Cortex of kidney (tissue), 1 donor: ENCODE measurements around the gene RTN4RL1.

Experiments
- DNase-seq: peaks from one replicate; lab custom pipeline; 2025; lab: John Stamatoyannopoulos, UW

RTN4RL1 gene

DNA sequence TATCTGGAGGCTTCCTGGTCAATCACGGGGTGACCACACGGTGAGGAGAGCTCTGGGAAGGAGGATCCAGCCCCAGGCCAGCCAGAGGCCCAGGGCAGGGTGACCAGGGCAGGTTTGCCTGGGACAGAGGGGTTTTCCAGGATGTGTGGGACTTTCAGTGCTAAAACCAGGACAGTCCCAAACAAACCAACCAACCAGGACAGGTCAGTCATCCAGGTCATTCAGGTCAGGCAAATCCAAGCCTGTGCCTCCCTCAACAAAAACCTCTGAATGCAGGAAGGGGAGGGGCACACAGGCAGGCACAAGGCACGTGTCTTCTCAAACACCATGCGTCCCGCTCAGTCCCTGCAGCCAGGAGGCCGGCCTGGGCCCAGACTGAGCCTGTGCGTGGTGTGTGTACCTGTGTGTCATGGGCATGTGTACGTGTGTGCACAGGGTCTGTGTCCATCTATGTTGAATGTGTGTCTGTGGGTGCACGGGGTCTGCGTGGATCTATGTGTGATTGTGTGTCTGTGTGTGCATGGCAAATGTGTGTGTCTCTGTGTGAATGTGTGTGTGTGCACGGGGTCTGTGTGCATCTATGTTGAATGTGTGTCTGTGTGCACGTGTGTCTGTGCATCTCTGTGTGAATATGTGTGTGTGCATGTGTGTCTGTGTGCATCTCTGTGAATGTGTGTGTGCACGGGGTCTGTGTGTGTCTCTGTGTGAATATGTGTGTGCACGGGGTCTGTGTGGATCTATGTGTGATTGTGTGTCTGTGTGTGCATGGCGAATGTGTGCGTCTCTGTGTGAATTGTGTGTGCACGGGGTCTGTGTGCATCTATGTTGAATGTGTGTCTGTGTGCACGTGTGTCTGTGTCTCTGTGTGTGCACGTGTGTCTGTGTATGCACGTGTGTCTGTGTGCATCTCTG is 78.9 kb downstream of the RTN4RL1 start:
- DNase-seq = no peak

GRCh38 chr17:1945621-1946020 is 79.5 kb downstream of the RTN4RL1 start:
- DNase-seq = no peak

DNA sequence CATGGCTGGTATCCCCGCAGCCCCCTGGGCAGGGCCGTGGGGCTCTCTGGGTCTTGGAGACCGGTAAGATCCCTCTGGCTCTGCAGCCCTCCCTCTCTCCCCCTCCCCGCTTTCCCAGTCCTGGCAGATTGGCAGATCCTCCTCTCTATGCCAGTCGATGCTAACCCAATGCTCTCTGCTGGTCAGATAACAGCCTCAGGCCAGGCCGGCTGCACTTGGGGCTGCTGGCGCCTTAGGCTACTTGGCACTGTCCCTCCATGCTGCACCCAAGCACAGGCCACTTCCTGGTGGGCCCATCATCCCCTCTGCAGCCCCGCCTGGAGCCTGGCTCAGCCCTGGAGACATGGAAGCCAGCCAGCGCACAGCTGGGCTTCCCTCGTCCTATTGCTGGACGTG is 81.7 kb downstream of the RTN4RL1 start:
- DNase-seq = no peak

- DNase-seq = no peak
Measured at GRCh38 chr17:1942666-1943435, 82.3 kb downstream of the RTN4RL1 start.

DNA sequence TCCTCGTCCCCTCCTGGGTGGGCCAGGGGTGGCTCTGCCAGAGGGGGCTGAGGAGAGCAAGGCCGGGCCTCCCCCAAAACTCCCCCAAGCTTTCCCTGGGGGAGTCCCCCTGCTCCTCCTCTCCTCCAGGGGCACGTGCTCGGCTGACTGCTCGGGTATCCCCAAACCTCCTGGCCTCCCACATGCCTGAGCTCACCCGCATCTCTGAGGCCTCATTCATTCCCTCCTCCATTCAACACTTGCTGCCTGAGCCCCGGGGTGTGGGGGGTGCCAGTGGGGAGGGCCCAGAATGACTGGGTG is 83.1 kb downstream of the RTN4RL1 start:
- no peak for DNase-seq

- no peak for DNase-seq
Measured at GRCh38 chr17:1941272-1942065, 83.7 kb downstream of the RTN4RL1 start.

DNA sequence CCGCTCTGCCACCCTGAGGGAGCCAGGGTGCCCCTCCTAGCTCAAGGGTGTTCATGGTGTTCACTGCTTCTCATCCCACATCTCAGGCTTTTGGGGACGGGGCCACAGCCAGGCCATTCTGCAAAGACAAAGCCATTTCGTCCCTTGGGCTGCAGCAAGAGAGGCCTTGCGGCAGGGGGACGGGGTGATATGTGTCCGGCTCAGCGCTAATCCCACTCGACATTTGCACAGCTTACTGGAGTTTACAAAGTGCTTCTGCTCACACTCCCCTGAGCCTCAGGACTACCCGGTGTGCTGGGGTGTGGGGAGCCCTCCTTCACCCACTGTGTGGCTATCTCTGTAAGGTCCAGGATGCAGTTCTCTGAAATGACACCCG is 84.3 kb downstream of the RTN4RL1 start:
- no peak for DNase-seq

DNA sequence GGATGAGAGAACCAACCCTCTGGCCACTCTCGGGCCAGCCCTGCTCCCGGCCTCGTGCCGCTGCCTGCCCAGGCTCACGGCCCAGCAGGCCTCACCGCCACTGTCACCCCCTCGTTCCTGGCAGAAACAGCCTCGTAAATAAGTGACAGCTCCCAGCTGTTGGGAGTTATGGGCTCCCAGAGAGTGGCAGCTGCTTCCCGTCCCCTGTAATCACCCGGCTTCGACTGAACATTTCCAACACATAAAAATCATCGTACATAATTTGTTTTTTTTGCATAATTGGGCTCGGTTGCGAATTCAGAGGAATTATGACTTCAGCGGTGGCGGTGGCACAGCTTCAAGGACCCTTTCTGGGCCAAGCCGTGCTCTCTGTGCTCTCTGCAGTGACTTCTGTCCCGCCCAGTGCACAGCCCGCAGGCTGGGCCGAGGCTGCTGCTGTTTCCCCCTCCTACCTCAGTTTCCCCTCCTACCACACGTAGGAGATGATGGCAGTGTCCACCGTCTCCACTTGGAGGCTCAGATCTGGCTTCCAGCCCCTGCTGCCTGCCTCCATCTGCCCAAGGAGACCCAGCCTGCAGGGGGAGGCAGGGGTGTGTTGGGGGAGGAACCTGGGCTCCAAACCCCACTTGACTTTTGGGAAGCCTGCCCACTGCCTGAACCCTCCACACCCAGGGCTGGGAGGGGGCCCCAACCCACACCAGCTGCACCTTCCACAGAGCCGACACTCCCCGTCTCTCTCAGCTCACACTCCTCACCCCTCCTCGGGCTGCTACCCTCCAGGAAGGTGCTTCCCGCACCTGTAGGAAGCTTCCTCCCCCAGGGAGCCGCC is 84.9 kb downstream of the RTN4RL1 start:
- DNase-seq = no peak

GRCh38 chr17:1937461-1937860 is 87.7 kb downstream of the RTN4RL1 start:
- DNase-seq = no peak

- DNase-seq = no peak
Measured at GRCh38 chr17:1936766-1937165, 88.4 kb downstream of the RTN4RL1 start.

- DNase-seq = no peak
Measured at GRCh38 chr17:1934901-1935300, 90.2 kb downstream of the RTN4RL1 start.

DNA sequence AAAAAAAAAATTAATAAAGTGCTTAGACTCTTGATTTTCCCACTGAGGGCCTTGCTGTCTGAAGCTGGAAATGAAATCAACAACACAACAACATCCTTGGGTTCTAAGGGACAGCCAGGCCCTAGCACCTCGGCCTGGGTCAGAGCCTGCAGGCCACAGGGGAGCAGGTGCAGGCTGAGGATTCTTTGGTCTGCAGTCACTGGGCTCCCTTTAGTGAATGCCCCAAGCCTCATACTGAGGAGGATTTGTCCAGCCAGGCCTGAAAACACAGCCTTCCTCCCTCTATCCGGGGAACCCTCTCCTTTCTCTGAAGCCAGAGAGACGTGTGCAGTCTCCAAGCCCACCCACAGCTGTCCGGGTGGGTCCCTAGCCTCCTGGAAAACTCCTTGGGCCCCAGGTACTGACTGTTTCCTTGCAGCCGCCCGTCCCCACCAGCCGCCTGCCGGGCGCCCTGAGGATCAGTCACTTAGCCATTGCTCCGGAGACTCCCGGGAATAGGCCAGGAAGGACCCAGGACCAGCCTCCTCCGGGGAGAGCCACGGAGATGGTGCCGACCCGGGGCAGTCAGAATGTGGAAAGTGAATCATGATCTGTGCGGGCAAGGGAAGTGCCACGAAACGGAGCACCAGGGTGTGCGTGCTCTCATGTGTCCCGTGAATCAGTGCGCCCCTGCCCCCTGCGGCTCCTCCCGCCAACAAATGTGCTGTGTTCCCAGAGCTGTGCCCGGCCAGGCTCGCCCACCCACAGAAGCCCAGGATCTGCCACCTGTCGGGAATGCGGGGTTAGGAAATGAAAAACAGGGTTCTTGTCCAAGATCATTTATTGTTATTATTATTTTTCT is 91.0 kb downstream of the RTN4RL1 start:
- no peak for DNase-seq

DNA sequence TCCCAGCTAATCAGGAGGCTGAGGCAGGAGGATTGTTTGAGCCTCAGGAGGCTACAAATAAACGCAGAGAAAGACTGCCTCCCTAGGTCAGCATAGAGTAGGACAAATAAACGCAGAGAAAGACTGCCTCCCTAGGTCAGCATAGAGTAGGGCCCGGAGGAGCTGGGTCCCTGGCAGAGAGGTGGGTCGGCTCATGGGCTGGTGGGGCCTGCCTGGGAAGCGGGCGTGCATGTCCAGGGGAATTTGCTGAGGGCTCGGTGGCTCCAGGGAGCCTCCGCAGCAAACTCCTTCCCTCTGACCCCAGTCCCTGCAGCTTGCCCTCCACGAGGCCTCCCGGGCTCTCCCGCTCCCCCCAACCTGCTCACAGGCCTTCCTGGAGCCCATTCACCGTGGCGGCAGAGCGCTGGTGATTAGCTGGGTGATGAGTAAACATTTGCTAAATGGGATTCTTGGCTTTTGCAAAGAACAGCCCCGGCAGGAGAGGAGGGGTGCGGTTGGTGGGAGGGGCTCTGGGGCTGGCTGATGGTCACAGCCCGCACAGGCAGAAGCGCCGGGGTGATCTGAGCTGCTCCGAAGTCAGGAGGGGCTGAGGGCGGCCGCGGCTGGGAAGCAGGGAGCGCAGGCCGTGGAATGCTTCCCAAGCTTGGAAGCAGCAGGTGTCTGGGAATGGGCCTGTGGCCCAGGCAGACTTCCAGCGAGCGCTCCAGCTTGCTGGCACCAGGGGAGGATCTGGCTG is 93.1 kb downstream of the RTN4RL1 start:
- no peak for DNase-seq

GRCh38 chr17:1930337-1930645 is 94.8 kb downstream of the RTN4RL1 start:
- DNase-seq = no peak

DNA sequence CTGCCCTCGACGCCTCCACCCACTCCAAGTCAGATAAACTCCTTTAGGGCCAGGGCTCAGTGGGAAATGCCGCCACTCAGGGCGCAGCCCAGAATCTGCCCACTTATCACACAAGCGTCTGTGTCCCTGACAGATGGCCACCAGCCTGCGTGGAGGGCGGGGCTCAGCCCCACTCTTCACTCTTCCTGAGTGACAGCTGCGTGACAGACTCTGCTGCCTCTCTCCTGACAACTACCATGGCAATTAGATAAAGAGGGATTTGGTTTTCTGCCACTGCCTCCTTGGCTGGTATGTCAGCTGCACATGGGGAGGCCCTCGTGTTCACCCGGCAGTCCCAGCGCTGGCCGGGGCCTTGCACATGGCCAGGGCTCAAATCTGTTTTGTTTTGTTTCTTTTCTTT is 96.2 kb downstream of the RTN4RL1 start:
- DNase-seq = no peak

GRCh38 chr17:1920948-1921351 is 104.2 kb downstream of the RTN4RL1 start:
- DNase-seq = no peak

GRCh38 chr17:1919201-1919600 is 105.9 kb downstream of the RTN4RL1 start:
- DNase-seq = no peak

DNA sequence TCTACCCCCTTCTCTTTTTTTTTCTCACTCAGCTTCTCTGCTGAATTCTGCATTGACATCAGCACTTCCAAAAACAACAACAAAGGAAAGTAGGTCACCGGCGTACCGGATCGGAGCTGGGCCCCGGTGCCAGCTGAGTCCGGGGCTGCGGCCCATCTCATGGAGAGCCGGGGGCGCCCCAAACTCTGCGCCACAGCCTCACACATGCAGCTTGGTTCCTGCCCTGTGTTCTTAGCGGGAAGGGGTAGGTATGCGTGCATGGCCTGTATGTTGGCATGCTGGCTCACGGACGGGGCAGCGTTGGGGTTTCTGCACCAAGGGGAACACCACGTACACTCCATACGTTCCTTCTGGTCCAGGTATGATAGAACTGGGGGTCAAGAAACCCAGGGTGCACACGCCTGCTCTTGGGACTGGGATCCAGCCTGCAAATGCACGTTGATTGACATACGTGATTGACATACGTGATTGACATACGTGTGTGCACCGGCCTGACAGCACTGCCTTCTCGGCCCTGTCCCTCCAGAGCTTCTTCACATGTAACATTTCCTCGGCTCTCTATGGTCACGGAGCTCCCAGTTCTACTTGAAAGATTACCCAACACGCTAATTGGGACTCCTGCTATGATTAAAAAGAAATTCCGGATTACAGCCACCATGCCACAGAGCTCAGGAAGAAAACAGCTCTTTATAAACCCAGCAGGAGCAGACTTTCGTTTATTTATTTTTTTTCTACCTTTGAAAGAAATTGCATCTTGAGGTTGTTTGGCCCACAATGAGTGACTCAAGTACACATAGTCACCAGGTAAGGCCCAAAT is 106.6 kb downstream of the RTN4RL1 start:
- no peak for DNase-seq

DNA sequence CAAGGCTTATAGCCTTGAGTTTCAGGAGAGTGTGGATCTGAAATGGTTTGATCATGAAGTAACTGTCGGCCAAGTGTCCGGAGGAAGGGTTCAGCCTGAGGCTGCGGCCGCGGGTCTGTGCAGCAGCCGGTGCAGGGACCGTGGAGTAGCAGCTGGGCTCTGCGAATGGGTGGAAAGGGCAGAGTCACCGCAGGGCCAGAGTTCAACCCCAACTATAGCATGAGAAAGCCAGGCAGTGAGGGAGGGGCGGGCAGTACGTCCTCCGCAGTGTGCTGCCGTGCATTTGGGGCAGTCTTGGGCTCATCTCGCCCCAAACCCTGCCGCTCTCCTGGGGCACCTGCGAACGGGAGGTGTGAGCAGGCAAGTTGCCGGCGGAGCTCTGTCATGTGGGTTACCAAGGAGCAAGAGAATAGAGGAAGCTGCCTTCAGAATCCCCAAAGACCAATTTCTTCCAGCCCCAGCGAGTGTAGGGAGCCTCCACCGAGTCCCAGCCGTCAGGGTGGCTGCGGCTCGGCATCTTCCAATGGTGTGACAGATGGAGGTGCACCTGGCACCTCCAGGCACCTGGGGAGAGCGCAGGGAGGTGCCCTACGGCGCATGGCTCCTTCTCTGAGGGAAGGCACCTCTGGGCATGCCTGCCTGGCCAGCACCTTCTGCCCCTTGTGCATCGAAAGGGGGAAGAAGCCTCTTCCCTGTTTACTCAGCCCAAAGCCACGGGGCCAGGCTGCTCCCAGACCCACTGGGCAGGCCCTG is 108.0 kb downstream of the RTN4RL1 start:
- no peak for DNase-seq
